Mammary epithelial cell (primary cell): ENCODE data around the gene DCAF4L1.

ENCODE experiments used
- EZH2 ChIP-seq: IDR thresholded peaks from 2 replicates; pipeline ENCODE4 v1.6.1; 2012; ENCODE audit warnings: low read length, inconsistent platforms, borderline replicate concordance
- TF ChIP-seq, protein P1 (sequence below), 2 donors: IDR thresholded peaks in 1 of 2; conservative IDR thresholded peaks in 1 of 2; 2 replicates each; pipeline ENCODE4 v1.5.1; 2011 to 2012; ENCODE audit warnings: inconsistent platforms in 2 of 2, low read length in 2 of 2, mild to moderate bottlenecking in 2 of 2, control low read depth in 1 of 2, low read depth in 1 of 2; ENCODE audit not compliant: insufficient read depth in 1 of 2; ENCODE audit errors: extremely low read depth in 1 of 2

- TF ChIP-seq, protein P1, sequence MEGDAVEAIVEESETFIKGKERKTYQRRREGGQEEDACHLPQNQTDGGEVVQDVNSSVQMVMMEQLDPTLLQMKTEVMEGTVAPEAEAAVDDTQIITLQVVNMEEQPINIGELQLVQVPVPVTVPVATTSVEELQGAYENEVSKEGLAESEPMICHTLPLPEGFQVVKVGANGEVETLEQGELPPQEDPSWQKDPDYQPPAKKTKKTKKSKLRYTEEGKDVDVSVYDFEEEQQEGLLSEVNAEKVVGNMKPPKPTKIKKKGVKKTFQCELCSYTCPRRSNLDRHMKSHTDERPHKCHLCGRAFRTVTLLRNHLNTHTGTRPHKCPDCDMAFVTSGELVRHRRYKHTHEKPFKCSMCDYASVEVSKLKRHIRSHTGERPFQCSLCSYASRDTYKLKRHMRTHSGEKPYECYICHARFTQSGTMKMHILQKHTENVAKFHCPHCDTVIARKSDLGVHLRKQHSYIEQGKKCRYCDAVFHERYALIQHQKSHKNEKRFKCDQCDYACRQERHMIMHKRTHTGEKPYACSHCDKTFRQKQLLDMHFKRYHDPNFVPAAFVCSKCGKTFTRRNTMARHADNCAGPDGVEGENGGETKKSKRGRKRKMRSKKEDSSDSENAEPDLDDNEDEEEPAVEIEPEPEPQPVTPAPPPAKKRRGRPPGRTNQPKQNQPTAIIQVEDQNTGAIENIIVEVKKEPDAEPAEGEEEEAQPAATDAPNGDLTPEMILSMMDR (conservative IDR thresholded peaks at IDR 0.05 in 1 of 2, IDR thresholded peaks at IDR 0.05 in 1 of 2; ENCODE audit: extremely low read depth in 1 of 2, insufficient read depth in 1 of 2, low read depth in 1 of 2, low read length in 2 of 2): no peak
- no peak for TF ChIP-seq EZH2
Observed at GRCh38 chr4:41981456-41981855, at the start of gene DCAF4L1.
